Measurements from ENCODE around the gene THOP1.

DNA sequence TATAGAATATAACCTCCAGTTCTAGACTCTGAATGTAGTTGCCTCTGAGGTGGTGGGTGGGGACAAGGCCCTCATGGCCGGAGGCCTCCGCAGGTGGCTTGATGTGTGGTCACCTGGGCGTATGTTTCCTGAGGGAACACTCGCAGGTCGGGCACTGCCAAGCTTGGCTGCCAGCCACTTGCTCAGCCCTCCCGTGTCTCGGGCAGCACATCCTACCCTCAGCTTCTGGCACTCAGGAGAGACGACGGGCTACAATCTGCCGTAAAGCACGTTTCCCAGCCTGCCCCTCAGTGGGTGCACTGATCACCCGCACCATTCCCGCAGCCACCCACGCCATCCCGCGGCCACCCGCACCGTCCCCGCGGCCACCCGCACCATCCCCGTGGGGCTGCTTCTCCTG is 15.2 kb downstream of the THOP1 start:
- TF ChIP-seq, protein P1, sequence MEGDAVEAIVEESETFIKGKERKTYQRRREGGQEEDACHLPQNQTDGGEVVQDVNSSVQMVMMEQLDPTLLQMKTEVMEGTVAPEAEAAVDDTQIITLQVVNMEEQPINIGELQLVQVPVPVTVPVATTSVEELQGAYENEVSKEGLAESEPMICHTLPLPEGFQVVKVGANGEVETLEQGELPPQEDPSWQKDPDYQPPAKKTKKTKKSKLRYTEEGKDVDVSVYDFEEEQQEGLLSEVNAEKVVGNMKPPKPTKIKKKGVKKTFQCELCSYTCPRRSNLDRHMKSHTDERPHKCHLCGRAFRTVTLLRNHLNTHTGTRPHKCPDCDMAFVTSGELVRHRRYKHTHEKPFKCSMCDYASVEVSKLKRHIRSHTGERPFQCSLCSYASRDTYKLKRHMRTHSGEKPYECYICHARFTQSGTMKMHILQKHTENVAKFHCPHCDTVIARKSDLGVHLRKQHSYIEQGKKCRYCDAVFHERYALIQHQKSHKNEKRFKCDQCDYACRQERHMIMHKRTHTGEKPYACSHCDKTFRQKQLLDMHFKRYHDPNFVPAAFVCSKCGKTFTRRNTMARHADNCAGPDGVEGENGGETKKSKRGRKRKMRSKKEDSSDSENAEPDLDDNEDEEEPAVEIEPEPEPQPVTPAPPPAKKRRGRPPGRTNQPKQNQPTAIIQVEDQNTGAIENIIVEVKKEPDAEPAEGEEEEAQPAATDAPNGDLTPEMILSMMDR (IDR thresholded peaks at IDR 0.05), result no peak
- TF ChIP-seq POLR2A (IDR thresholded peaks at IDR 0.05), result no peak
